Raji (cell line): ENCODE data around the gene TYRP1.

Source experiments
- POLR2A ChIP-seq: IDR thresholded peaks from 2 replicates; pipeline ENCODE4 v1.6.1; 2011; ENCODE audit warnings: low read depth, low read length, control low read depth; ENCODE audit not compliant: insufficient read depth

TYRP1 gene, protein sequence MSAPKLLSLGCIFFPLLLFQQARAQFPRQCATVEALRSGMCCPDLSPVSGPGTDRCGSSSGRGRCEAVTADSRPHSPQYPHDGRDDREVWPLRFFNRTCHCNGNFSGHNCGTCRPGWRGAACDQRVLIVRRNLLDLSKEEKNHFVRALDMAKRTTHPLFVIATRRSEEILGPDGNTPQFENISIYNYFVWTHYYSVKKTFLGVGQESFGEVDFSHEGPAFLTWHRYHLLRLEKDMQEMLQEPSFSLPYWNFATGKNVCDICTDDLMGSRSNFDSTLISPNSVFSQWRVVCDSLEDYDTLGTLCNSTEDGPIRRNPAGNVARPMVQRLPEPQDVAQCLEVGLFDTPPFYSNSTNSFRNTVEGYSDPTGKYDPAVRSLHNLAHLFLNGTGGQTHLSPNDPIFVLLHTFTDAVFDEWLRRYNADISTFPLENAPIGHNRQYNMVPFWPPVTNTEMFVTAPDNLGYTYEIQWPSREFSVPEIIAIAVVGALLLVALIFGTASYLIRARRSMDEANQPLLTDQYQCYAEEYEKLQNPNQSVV

DNA sequence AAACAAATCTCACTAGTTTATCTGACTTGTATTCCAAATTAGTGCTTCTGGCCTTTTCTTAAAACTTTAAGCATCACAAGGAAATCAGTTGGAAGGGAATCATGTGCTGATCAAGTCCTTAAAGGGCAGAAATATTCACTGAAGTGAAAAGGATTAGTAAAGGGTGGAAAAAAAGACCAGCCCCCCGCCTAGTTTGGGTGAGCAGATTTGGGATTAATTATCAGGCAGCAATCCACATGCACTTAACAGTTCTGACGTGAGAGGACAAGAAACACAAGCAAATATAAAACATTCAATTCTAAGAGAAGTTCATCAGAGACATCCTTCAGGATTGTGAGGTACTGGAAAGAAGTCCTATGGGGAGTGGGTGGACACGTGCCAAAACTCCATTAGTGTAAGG lies at the start of gene TYRP1:
TSS of gene TYRP1 (plus strand) at position 245 of the 400 bp plus-strand sequence. CDS start 612 bp downstream, outside the sequence.
- TF ChIP-seq POLR2A, result no peak

DNA sequence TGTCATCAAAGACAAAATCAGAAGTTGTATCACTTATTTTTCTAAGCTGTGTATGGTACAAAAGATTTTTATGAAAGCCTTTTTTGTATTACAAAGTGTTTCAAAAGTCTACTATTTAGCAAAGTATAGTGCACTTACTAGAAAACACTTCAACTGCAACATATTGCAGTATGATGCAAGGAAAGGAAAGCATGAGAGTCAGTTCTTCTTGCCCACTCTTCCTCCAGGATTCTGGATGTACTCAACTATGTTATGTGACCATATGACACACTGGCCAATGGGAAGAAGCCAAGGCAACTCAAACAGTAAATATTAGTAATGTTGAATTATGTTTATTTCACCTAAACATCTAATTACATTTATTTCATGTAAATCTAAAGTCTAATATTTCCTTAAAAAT lies 49.5 kb upstream of the TYRP1 start:
- TF ChIP-seq POLR2A, result no peak

GRCh38 chr9:12648925-12649324 lies 44.3 kb upstream of the TYRP1 start:
- no peak for TF ChIP-seq POLR2A

GRCh38 chr9:12651125-12651524 lies 42.1 kb upstream of the TYRP1 start:
- TF ChIP-seq POLR2A, result no peak

- TF ChIP-seq POLR2A, result no peak
Measured at GRCh38 chr9:12652973-12653372, 40.2 kb upstream of the TYRP1 start.

GRCh38 chr9:12656803-12657202 lies 36.4 kb upstream of the TYRP1 start:
- TF ChIP-seq POLR2A, result no peak

DNA sequence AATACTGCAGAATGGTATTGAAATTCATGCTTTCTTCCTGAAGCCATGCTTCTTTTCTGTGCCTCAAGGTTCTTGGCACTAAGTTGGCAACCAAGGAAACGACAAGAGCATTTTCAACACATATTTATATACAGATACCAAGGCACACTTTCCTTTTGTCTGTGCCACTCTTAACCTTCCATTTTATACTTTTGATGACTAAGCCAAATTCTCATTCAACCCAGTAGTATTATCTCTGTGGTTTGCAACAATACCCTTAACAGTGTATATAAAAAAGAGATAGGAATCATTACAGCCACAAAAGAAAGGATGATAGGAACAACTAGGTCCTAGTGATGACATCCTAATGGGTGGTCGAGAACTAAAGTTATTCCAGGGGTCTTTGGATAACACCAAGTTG lies 36.0 kb upstream of the TYRP1 start:
- TF ChIP-seq POLR2A, result no peak

DNA sequence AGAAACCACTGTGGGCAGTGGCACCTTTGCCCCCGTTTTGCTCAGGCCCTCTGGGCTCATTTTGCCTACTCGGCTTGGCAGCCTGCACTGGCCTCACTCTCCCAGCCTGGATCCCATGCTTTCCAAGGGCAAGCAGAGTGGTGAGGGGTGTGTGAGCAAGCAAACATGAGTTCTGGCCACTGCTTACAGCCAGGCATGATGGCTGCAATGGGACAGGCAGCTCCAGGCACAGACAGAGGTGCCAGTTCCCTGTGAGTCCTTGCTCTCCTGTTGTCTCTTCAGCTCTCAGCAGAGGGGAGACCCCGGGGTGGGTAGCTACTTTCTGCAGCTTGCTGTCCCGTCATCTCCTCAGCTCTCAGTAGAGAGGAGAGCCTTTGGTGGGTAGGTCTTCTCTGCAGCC lies 35.2 kb upstream of the TYRP1 start:
- TF ChIP-seq POLR2A, result no peak

- TF ChIP-seq POLR2A, result no peak
Measured at GRCh38 chr9:12658531-12659209, 34.5 kb upstream of the TYRP1 start.

- TF ChIP-seq POLR2A, result no peak
Measured at GRCh38 chr9:12659220-12659619, 34.0 kb upstream of the TYRP1 start.

DNA sequence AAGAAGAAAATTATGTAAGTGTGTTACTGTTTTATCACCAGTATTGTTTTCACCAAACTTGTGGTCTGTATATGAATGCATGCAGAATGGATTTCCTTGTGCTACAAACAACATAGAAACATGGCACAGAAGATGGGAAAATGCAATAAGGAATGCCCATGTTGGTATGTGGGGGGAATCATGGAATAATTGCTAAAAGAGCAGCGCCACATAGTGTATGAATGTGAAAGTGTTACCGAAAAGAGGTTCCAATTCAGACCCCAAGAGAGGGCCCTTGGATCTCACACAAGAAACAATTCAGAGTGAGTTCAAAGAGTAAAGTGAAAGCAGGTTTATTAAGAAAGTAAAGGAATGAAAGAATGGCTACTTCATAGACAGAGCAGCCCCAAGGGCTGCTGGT lies 26.4 kb upstream of the TYRP1 start:
- TF ChIP-seq POLR2A, result no peak

DNA sequence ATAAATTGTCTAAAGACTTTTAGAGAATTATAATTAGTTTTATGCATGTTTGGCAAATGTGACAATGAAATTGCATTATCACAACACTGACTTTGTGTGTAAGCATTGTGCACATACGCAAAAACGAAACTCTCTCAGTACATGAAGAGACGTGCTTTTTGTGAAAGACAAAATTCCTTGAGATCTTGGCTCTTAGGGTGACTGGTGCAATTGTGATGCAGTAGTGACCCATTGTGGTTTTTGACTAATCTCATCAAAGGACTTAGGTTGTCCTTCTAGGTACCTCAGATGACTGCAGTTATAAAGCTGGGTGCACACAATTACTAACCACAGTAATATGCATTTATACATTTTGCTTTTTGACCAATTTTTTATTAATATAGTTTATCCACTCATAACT lies 25.3 kb upstream of the TYRP1 start:
- no peak for TF ChIP-seq POLR2A

DNA sequence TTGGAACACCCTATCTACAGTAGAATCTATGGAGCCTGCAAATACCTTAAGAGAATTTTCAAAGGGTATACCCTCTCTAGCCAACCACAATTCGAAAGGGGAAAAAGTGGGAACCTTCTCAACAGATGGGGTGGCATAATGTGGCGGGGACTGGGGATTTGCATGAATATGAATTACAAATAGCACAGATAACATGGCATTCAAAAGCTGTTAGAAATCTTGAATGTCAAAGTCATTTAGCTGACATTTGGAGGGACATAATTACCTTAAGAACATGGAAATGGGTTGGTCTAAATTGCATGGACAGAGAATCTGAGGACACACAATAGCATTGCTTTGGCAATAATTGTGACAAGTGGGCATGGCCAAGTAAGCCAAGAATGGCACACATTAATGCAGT lies 23.2 kb upstream of the TYRP1 start:
- TF ChIP-seq POLR2A, result no peak

DNA sequence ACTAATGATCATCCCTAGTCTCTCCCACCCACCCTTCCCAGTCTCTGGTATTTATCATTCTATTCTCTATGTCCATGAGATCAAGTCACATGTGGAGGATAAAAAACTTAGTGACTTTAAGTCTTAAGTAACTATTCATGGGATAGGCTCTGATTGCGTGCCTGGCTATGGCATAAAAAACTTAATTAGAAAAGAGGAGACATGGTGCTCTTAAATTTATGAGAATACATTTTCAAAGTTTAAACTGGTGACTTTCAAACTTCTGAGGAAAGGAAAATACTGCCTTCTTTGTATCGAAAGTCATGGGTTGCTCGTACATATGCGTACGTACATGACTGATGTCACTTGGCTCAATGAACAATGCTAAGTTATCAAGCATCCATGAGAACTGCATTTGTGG lies 18.2 kb upstream of the TYRP1 start:
- TF ChIP-seq POLR2A, result no peak

DNA sequence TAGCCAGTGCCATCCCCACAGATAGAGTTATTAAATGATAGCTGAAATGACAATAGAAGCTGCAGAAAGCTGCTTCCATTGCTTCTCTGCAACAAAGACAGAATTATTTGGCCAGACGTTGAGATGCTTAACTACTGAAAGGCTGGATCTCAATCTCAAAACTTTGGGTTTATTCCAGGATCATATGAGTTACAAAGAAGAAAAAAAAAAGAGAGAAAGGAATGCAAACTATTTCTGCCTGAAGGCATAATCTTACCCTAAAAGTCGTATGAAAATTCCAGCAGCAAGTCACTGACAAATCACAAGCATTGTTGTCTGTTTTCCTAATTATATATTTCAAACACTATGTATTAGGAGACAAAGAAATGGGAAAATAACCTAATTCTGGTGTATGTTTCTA lies 12.8 kb upstream of the TYRP1 start:
- TF ChIP-seq POLR2A, result no peak

DNA sequence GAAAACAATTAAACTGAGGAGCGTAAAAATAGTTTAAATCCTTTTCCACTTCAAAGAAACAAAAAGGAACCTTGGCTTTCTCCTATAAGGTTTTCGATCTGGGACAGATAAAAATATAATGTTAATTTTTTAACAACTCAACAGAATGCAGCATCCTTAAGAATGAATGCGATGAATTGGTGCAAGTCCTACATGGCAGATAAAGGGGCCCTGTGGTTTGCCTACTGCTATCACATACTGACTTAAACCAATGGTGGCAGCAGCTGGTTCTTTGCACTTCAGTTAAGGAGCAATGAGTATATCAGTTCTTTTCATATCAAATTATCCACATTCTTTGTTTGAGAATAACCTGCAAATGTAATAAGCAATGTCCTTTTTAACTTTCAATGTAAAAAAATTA lies 12.4 kb upstream of the TYRP1 start:
- TF ChIP-seq POLR2A, result no peak

GRCh38 chr9:12681620-12682019 lies 11.6 kb upstream of the TYRP1 start:
- TF ChIP-seq POLR2A, result no peak

GRCh38 chr9:12684974-12685373 lies 8.2 kb upstream of the TYRP1 start:
- no peak for TF ChIP-seq POLR2A
